DMS53 treated with DMSO at 0.1 percent for 48 hours (cell line): ENCODE measurements around the gene ST6GALNAC3.
"Not testable (repeated sequence)": the region's sequence is repeated elsewhere in the genome, so short reads cannot be mapped to it uniquely, and the experiment has no call there.

Experiments
- DNase-seq: peaks from one replicate; lab custom pipeline; 2025; ENCODE audit not compliant: unreplicated experiment; lab: John Stamatoyannopoulos, UW

ST6GALNAC3 gene

DNA sequence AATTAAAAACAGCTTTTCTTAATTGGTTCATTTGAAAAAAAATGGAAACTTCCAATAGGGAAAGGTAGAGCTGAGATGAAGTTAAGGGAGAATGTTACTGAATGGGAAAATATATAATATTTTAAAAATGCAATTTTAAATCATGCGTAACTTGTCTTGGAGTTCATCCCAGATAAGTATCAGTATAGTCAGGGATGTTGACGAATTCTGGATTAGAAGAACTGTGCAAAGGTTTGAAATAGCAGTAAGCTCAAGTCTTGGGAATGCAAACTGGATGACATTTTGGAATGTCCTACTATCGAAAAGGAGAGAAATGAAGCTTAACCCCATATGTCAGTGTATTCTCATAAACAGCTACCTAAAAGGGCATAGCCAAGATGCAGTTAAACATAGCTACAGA lies 4.0 kb upstream of the ST6GALNAC3 start:
- DNase-seq = no peak

DNA sequence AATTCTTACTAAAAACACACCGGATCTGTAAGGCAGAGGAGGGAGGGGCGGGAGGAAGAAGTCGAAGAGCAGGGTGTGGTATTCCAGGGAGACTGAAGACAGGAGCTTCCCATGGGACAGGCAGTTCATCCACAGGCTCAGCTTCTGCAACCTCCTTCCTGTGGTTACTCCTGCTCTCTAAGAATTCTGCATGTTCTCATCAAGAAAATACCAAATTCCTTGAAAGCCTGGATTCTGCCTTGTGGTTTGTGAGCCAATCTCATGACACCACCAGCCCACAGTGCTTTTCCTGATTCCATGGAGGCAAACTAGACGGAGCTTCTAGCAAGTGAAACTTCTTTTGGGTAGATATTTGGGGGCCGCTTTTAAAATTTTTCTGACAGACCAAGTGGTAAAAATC lies 1.1 kb upstream of the ST6GALNAC3 start:
- no peak for DNase-seq

DNA sequence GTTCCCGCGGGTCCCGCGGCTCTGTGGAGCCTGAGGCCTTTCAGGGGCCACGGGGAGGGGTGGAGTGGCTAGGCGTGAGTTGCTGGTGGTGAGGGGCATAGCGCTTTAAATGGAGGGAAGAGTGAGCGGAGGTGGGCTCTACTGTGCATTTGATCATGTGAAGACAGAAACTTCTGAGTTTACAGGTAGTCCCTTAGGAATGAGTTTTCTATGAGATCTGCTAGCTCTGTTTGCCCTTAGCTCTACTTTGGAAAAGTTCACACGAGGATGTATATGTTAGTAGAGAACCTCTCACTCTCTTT lies 593 bp downstream of the ST6GALNAC3 start:
- DNase-seq = no peak

DNA sequence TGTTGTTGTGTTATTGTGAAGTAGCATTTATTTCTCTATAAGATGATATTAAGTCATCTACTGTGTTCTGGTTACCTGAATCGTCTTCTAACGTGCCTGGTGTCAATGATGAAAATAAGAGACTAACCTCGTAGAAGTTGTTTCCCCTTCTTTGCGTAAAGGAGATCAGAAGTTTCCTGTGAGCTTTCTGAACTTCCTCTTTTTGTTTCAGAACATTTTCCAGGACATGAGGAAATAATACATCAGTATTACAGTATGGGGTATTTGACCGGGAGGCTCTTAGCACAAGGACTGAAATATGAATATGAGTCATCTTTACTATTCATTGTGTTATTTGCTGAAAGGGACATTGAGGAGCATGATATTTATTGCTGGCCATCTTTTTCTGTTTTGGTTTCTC lies 1.3 kb downstream of the ST6GALNAC3 start:
- DNase-seq = peak; percentile 69

DNA sequence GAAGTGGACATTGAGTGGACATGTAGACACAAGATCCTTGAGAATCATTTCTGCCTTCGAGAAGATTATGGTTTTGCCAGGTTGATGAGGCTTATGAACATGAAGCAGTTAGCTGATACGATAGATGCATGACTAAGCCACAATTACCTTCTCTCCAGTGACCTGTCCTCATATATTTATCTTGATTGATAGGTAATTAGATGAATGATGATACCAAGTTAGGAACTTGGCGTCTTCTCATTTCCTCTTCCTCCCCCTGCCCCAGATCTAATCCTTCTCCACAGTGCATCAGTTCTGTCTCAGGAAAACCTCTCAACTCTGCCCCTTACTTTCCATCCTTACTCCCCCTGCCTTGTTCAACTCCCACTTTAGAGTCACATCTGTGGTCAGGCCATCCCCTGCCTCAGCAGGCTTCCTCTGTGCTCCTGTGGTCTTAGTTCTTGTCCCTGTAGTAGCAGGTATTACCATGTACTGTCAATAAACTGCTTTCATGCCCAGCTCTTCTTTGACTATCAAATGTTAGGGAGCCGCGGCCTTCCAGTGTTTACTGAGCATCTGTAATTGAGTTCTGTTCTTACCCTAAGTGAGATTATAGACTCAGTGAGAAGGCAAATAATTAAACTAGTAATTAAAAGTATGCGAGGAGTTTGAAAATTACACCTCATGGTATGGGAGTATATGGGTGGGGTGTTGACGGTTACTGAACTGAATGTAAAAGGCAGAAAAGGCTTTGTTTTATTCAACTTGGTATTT lies 5.1 kb downstream of the ST6GALNAC3 start:
- DNase-seq = no peak

DNA sequence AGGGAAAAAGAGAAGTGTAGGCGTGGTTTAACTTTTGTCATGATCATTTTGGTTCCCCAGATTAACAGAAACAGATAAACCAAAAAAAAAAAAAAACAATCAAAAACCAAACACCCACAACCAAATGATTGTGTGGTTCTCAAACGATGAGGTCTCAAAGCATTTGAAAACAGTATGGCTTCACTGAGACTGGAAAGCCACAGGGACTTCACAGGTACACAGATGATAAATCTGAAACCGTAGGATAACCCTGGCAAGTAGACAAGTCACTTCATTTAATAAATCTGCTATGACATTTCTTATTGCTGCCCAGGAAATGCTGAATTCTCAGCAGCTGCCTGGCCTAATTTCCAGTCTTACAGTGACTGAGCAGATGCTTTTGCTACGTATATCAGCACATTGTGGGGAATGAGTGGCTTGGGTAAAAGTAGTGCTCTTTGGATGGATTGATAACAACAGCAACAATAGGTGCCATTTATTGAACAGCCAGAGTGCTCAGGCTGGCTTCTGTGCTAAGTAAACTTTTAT lies 6.1 kb downstream of the ST6GALNAC3 start:
- no peak for DNase-seq

DNA sequence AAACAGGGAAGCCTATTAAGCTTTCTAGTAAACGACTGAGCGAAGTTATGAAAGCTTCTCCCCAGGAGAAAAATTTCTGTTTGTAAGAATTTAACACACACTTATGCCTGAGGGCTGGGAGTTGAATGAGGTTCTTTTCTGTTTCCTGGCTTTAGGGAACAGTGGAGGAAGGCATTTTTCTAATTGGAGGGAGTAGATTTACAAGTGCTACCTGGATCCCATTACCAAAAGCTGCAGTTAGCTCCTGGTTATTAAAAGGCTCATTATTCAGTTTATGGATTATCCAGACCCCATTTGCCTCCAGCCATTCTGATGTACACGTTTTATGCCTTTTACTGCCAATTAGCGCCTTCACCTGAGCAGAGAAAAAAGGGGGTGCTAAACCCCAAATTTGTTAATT lies 7.5 kb downstream of the ST6GALNAC3 start:
- no peak for DNase-seq

DNA sequence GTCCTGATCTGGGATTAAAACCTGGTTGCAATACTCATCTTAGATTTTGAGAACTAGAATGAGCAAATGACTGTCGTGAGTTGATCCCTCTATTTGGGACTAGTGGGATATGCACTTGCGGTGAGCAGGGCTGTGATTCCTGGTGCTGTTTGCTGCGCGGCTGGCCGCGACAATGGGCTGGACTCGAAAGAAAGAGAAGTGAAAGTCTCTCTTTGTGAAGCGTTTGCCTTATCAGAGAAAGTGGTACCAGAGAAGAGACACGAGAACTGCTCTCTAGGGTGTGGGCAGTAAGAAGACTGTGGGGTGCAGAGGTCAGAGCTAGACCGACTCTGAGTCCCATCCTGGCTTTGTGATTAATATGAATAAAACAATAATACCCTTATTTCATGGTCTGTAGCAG lies 8.6 kb downstream of the ST6GALNAC3 start:
- DNase-seq = no peak

DNA sequence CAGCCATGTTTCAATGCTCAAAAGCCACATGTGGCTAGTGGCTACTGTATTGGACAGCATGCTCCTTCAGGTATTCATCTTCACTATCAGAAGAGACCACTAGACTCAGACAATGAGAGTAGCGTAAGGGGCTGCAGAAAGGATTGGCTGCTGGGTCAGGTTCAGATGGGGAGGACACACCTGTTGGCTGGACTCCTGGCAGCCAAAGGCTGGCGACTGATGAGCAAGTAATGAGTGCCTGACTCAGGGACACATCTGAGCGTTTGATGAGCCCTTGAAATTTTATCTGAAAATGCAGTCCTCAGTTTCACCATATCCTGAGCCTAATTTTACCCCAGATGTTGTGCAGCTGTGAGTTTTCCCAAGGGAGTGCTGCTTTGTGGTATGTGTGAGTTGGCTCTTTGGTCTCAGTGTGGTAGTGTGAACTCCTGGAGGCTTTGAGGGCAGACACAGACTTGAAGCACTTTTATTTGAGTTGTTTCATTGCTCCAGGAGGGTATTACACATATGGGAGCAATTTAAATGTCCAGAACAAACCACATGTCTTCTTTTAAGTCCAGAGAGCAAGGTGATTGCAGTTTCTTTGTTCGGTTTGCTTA lies 9.6 kb downstream of the ST6GALNAC3 start:
- no peak for DNase-seq

DNA sequence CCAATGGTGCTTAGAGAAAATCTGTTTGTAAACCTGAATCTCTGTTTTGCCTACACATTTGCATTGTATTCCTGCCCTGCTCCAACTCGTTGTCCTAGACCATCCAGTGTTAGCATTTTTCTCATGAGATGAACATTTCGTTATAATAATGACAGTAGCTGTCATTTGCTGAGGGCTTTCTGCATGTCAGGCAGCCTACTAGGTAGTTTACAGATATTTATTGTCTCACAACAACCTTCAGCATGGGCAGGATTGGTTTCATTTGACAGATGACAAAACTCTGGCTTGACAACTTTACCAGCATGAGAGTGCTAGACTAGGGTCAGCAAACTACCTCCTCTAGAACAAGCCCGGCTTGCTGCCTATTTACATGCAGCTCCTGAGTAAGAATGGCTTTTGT lies 10.1 kb downstream of the ST6GALNAC3 start:
- DNase-seq = no peak

DNA sequence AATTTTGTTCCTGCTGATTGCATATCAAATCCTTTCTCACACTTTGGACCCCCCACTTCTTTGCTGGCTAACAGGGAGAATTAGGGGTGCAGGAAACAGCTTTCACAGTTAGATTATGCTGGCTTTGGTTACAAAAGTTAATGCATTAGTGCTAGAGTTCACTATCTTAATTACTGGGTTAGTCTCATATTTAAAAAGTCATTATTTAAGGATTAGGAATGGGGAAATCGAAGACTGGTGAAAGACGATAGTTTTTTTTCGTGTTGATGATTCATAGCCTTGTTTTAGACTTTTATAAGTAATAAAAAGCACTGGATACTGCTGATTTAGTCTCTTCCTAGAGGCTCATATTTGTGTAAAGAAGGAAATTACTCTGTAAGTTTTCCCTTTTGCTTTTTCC lies 11.6 kb downstream of the ST6GALNAC3 start:
- no peak for DNase-seq

DNA sequence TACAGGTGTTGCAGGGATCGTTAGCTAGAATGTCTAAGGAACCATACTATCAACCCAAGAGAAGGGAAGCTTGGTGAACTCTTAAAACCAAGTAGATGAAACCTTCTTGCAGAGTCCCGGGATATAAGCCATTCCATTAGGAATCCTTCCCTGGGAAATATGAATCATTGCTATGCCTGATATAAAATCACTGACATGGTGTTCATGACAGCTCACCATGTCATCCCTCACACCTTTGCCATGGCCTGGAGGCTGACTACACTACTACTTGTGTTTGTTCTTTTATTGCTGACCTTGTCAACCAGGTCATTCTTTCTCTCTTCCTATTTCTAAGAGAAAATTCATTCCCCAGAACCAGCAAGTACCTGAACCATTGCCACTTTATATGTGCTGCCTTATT lies 12.1 kb downstream of the ST6GALNAC3 start:
- DNase-seq = peak; percentile 21

DNA sequence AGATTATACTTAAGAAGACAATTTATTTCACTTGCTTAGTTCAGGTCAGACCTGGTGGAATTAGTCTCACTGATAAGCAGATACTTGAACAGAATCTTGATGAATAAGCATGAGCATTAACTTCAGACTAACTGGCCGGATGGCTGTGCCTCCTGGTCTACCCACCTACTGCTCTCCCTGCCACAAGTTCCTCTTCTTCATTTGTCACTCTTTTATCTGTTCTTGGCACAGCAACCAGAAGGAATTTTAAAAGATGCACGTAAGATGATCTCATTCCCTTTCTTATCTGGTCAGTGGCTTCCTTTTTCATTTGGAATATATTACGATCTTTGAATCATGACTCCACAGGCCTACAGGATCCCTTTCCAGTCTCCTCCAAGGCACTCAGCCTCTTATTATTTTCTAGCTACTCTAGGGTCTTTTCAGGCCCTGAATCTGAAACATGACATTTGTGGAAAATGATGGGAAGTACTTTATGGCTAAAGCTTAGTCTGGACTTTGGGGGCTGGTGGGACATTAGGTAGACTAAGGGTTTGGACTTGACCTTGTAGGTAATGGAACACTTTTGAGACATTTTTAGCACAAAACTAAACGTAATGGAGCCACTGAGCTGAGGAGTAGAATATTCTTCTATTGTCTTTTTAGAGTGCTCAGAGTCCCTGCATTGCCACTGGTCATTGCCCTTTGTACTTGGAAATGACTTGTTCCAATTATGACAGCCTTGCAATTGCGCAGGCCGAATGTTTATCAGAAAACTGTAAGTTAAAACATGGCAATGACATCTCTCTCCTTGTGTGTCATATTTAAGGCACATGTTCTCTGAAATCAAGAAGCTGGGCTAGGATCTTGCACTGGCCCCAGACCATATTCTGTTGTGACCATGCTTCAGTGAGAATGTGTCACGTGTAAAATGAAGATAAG lies 16.0 kb downstream of the ST6GALNAC3 start:
- DNase-seq = no peak

DNA sequence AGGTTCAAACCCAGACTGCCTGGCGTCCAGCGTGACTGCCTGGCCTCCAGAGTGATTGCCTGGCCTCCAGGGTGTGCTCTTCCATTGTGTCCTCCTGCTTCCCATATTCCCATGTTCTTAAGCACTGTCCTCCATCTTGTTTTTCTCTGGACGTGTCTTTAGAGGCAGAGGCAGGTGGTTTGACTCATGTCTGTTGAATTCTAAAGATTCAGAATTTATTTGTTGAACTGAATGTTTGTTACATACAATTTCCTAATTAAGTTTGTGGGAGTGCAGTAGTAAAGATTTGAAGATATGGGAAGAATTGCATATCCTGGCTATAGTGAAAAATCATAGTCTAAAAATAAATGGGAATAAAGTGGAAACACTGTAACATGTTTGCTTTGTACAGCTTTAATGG lies 18.3 kb downstream of the ST6GALNAC3 start:
- no peak for DNase-seq

DNA sequence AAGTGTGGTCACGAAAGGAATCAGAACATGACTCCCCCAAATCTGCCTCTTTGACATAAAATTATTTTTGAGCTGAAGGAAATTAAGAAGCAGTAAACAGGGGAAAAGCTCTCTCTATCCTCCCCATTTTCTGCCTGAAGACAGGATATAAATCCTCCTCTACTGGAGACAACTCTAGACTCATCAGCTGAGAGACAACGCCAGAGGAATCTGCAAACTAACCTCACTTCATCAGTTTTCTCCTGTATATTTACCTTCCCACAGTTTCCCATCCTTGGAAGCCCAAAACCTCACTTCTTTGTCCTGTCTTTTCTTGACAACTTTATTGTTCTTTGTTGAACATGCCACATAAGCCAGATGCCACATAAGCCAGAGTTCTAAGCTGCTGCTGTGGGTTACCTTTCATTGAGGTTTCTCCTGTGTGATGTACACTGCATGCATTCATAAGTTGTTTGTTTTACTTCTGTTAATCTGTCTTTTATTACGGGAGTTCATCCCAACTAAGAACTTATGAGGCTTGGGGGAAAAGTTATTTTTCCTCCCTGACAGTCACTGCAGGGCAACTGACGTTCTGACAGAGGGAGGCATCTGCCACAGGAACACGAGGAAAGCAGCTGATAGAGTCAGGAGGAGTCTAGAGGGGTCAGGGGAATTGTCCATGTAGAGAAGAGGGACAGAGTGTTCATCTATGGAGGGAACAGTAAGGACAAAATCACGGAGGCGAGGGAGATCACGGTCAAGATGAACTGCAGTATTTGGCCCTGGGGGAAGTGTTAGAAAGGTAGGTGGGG lies 19.2 kb downstream of the ST6GALNAC3 start:
- DNase-seq = no peak

DNA sequence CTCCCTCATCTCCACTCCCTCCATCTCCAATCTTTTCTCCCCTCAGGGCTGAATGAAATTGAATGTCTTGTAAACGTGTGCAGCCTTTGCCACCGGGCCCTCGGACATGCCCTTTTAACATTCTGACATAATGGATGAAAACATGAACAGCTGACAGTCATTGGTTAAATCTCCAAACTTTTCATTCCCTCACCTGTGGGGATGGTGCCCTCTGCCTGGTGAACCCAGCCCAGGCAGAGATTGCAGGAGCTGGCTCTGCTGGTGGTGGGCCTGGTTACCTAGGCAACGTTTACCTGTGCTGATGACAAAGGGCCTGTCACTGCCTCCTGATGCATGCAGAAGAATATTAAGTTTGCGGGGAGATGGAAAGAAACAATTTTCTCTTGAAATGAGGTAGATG lies 21.3 kb downstream of the ST6GALNAC3 start:
- no peak for DNase-seq

DNA sequence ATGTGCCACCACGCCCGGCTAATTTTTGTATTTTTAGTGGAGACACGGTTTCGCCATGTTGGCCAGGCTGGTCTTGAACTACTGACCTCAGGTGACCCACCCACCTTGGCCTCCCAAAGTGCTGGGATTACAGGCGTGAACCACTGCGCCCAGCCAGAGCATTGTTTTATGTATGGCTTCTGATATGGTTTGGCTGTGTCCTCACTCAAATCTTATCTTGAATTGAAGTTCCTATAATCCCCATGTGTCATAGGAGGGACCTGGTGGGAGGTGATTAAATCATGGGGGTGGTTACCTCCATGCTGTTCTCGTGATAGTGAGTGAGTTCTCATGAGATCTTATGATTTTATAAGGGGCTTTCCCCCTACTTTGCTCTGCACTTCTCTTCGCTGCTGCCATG lies 22.5 kb downstream of the ST6GALNAC3 start:
- not testable (repeated sequence) for DNase-seq

DNA sequence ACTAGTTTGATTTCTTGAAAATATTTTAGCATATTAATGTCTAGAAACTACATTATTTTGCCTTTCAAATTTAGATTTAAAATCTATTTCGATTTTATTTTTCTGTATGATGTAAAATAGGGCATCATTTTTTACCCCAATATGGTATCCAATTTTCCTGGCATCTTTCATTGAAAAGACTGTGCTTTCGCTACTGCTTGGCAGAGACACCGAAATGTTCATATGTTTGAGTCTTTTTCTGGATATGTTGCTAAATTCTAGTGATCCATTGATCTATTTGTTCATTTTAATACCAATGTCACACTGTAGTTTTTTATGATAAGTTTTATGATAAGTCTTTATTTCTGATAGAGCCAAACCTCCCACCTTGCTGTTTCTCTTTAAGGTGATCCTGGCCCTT lies 24.3 kb downstream of the ST6GALNAC3 start:
- DNase-seq = no peak

DNA sequence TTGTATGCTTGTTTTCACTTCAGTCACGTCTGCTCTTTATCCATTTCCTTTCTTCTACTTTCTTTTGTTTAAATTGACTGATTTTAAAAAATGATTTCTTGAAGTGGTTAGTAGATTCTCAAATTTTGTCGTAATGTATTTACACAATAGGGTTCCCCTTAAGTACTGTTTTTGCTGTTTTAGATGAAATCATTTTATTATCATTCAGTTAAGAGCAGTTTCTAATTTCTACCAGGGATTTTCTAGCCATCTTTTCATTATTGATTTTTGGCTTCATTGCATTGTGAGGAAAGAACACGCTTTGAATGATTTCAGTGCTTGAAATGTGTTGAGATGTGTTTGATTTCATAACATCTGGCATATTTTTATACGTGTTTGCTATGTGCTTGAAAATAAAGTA lies 27.0 kb downstream of the ST6GALNAC3 start:
- DNase-seq = no peak

DNA sequence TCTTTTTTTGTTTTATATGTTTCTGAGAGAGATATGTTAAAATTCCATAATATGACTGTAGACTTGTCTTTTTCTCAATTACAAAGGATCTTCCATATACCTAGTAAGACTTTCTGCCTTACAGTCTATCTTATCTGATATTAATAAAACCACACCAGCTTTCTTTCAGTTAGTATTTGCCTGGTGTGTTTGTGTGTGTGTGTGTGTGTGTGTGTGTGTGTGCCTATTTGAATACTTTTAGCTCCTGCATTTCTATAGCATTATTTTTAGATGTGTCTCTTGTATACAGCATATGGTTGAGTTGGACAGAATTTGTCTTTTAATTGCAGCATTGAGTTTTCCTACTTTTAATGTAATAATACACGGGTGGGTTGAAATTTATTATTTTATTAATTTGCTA lies 27.5 kb downstream of the ST6GALNAC3 start:
- DNase-seq = no peak

DNA sequence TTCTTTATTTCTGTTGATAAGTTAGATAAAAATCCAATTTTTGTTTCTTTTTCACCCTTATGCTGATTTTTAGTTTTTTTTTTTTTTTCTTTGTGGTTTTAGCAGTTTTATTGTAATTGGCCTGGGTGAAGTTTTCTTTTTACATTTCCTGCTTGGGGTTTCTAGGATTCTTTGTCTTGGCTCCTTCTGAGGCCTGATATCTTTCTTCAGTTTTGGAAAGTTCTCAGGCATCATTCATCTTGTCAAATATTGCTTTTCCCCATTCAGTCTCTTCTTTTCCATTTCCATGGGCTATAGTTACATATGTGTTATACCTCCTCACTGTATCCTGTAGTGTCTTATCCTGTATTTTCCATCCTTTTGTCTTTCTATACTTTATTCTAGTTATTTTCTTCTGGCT lies 28.5 kb downstream of the ST6GALNAC3 start:
- DNase-seq = no peak
